RCC 7860 (cell line): Measurements from ENCODE around the gene NFKBIE.

Source experiments
- DNase-seq: peaks from one replicate; pipeline ENCODE4 v3.0.0-alpha.2; 2015; ENCODE audit warnings: low spot score
- FAIRE-seq: peaks from 2 replicates; lab custom pipeline; 2012; peaks lifted over from hg19 to GRCh38; lab: Jason Lieb, UNC

The NFKBIE gene

DNA sequence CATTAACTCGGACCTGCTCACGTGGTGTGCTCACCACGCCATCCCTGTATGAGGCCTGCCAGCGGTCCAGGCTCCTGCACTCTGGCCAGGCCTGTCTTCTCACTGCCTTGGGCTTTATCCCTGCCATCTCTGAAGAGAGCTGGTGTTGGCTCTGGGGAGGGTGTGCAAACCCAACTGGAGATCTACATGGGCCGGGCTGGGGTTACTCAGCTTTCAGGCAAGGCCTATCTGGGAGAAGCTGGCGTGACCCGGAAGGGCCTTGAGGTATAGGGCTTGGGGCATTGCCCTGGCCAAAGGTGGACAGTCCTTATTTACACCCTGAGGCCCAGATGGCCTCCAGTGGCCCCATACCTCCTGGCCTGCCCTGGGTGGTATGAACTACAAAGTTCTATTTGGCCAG is 36.9 kb downstream of the NFKBIE start:
- DNase-seq (no peak), FAIRE-seq (no peak)

DNA sequence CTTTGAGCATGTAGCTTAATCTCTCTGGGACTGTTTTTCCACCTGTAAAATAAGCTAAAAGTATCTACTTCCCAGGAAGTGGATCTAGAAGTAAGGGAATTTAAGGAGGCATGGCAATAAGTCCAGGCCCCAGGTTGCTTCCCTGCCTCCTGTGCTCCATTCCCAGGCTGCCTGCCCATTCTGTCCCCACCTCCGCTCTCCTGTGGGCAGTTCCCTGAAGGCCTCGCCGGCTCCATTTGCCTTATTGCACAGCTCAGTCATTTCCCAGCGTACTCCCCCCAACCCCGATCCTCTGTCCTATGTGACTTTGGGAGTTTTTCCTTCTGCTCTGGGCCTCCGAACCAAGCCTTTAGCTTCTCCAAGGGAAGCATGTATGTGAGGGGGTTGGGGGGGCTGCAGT is 37.3 kb downstream of the NFKBIE start:
- FAIRE-seq = no peak
- no peak for DNase-seq

DNA sequence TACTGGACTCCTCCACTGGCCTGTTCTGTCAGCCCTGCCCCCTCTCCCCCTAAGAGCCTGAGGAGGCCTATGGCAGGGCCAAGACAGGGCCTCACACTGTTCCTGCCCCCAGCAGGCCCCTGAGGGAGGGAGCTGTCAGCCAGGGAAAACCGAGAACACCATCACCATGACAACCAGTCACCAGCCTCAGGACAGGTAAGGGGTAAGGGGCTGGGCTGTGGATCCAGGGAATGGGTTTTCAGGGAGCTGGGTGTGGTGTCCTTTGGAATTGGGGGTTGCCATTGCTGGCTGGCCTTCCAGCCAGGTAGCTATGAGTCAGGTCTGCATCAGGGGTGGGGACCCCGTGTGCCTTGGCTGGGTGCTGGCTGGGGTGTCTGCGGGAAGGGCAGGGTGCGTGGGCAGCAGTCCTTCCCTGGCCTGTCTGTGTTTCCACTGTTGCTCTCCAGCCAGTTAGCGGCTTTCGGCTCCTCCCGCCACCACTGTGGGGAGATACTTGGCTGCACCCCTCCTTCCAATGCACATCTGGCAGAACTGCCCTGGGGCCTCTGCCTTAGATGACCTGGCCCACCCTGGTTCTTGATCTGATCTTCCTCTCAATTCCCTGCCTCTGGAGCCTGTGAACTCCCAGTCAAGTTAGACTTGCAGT is 38.1 kb downstream of the NFKBIE start:
- DNase-seq (no peak), FAIRE-seq (no peak)

DNA sequence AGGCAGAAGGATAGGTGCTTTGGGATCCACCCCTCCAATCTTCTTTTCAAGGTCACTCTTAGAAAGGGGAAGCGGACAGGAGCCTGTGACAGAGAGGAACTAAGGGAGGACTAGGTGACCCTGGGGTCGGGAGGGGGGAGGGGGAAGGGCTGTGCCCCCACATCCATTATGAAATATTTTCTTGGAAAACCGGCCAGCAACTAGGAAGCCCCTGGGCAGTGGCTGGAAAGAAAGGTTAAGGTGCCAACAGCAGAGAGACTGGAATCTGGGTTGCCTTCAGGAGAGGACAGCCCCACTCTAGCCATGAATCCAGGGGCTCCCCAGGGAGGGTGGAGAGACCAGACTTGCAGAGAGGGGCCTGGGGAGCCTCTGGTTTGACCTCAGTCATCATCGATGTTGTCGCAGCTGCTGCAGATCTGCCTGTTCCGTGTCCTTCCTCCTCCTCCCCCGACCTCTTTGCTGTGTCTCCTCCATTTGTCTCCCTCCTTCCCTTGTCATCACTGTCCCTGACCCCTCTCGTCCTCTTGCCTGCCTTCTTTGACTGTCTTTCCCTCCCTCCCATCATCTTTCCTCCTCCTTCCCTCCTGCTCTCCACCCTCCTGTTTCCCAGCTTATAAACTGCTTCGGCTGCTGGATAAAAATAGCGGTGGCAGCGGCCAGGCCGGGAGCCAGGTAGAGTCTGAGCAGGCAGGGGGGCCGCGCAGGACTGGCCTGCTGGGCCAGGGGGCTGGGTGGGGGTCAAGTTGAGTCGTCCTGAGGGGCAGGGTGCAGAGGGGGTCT is 38.8 kb downstream of the NFKBIE start:
- DNase-seq (no peak), FAIRE-seq (no peak)

DNA sequence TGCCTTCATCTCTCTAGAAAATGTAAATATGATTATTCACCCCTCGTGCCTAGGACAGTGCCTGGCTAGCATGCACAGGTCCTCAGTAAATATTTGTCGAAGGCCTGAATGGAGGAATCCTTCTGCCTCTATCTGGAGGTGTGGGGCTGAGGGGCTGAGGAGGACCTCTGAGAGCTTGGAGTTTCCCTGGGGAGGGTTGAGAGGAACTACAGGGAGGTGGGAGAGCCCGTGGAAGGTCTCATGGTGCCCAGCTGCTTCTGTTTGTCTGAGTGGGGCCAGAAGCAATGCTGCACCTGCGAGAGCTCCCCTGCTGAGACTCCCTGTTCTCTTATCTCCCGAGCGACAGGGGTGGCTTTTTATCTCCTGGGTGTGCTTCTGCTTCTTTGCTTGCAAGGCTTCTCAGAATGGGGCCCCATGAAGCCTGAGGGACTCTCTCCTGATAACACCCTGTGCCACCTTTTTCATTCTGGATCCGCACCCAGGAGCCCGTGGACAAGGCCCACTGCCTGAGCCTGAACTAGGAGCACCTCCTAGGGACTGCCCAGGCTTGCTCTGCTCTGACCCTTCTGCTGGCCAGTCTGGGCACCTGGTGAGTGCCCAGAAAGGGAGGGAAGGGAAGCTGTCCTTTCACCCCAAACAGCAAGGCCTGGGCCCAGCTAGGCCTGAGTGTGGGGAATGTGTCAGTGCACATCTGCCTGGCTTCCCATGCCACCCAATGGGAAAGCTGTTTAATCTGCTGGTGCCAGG is 39.6 kb downstream of the NFKBIE start:
- FAIRE-seq = no peak
- no peak for DNase-seq

DNA sequence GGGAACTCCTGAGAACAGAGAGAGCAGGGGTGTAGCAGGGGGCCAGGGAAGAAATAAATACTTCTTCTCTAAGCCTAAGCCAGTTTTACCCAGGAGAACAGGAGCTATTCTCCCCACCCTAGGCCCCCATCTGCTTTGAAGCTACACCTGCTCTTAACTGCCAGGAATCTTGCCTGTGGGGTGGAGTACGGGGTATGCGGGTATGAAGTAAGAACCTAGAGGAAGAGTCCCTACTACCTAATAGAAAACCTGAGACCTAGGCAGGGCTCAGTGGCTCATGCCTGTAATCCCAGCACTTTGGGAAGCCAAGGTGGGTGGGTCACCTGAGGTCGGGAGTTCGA is 40.4 kb downstream of the NFKBIE start:
- no peak for DNase-seq

DNA sequence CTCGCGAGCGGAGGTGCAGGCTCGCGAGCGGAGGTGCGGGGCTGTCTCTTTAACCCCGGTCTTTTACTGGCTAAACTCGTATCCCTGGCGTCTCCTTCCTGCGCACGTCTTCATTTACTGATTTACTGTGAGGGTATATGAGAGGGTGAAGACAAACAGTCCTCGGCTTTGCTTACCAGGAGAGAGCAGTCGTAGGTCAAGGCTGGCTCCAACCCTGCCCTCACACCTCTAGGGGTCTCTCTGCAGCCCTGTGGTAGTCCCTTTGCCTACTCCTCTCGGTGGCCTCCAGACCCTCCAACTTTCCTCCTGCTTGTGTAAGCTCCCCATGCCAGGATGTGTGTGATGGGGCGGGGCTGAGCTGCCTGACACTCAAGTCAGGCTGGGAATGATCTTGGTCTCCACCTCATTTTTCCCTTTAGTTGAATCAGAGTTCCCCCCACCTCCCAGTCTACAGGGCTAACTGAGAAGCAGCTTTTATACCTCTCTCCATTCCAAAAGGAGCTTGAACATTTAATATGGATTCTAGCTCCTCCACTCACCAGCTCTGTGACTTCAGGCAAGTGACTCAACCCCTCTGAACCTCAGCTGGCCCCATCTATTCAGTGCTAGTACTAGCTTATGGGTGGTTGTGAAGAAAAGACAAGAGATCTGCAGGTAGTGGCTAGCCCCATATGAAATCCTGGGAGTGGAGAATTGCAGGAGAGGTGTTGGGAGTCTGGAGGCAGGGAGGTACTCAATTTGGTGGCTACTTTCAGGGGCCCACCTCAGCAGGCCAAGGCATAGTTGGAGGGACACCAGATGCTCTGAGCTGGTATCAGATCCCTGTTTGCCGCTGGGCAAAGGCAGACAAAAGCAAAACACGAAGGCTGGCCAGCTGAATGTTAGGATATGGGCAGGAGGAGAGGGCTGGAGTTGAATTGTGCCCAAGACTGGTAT is 41.1 kb downstream of the NFKBIE start:
- FAIRE-seq (no peak), DNase-seq (no peak)

More for the DNA sequence above, 40.4 kb downstream of the NFKBIE start:
- no peak for FAIRE-seq

DNA sequence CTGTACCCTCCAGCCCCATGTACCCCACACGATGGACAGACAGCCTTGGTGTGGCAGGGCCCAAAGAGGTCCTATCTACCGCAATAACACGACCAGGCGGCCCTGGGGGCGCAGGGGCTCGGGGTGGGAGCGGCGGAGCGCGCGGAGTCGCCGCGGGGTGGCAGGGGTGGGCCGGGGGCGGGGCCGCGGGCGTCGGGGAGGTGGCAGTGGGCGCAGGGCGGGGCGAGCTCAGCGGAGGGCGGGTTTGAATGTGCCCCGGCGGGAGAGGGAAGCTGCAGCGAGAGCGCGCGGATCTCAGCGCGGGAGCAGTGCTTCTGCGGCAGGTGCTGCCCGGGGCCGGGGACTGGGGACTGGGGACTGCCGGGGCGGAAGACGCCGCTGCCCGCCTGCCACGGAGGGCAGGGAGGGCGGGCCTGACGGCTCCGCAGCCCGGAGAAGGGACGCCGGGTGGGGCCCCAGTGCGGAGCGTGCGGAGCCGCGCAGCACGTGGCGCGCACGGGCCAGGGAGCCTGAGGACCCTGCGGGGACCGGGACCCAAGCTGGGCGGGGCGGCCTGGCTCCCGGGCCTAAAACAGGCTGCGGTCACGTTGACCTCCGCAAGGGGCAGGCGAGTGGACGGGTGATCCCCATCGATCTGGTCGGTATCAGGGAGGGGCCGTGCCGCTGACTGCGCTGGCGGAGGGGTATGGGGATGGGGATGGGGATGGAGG is 41.9 kb downstream of the NFKBIE start, which contains the start of gene SLC29A1:
Gene SLC29A1, plus strand, starts transcription at position 277 of the 710 bp plus-strand sequence. CDS start 3,719 bp downstream, outside the sequence.
- FAIRE-seq = no peak
- peak; percentile 26 for DNase-seq

DNA sequence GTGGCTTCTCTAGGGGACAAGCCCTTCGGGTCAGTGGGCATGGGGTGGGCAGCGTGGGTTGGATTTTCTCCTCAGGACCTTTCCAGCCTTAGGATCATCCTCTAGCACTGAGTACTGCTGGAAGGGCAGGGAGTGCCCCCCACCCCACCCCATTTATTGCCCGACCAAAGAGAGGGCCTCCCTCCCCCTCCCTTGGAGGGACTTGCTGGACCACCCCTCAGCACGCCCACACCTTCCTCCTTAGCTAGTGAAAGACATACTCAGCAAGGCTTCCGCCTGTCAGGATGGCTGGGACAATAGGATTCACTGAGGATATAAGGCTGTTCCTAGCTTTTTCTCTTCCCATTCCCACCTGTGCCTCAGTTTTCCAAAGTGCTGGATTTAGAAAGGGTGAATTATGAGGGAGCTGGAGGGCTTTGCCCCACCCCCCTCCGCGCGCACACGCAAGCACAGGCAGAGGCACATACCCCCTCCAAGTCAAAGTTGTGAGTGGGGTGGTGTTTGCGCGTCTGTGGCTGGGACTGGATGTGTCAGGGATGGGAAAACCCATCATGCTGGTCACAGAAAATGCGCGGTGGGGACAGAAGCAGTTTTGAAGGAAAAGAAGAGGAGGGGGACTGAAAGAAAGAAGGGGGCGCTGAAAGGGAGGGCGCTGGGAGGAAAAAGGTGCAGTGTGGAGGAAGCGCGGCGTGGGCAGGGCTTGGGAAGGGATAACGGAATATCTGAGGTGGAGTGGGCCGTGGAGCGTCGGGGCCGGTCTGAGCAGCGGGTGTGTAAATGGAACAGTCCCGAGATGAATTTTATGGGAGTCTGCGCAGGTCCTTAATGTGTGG is 42.6 kb downstream of the NFKBIE start:
- no peak for FAIRE-seq

DNA sequence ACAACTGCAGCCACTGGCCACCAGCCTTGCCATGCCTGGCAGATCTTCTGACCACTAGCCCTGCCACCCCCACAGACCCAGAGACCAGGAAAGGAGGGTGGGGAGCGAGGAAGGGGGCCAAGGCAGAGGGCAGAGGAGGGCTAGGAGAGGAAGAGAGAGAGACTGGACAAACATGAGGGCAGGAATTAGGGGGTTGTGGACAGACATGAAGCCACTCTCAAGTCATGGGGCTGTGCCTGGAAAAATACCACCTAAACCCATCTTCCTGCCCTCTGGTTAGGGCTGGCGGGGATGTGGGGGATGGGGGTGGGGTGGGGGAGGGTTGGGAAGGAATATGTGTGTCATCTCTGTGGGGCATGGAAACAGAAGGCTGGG is 43.4 kb downstream of the NFKBIE start:
- no peak for FAIRE-seq
- no peak for DNase-seq

More for the DNA sequence above, 42.6 kb downstream of the NFKBIE start:
- no peak for DNase-seq

DNA sequence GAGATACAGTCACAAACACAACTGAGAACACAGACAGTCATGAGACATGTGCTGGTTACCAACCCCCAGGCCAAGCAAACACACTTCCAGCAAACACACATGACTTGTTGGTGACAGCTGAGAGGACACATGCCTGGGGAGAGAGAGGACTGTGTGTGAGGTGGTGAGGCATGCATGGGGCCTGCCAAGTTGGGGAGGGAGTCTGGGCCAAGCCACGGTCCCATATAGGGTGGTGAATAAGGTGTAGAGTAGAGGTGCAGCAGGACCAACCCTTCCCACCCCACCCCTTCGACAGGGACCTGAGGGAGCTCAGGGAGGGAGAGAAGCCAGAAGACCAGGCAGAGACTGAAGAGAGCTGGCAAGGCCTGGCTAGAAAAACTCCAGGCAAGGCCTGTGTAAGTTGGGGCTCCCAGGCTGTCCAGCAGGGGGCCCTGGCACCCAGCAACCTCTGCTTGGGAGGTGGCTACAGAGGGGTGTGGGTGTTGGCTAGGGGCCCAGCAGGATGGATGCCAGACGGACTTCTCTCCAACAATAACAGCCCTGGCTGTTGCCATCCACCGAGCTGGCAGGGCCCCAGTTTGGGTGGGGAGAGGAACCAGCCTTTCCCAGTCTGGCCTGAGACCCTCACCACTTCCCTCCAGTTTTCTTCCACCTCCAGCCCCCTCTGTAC is 43.9 kb downstream of the NFKBIE start:
- no peak for FAIRE-seq
- DNase-seq = peak; percentile 63

DNA sequence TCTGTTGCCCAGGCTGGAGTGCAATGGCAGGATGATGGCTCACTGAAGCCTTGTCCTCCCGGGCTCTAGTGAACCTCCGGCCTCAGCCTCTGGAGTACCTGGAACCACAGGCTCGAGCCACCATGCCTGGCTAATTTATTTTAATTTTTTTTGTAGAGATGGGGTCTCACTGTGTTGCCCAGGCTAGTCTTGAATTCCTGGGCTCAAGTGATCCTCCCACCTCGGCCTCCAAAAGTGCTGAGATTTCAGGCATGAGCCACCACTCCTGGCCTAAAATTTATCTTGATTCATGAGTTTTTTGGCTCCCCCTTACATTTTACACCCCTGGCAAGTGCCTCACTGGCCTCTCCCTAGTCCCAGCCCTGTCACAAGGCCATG is 44.4 kb downstream of the NFKBIE start:
- no peak for FAIRE-seq
- DNase-seq = no peak

DNA sequence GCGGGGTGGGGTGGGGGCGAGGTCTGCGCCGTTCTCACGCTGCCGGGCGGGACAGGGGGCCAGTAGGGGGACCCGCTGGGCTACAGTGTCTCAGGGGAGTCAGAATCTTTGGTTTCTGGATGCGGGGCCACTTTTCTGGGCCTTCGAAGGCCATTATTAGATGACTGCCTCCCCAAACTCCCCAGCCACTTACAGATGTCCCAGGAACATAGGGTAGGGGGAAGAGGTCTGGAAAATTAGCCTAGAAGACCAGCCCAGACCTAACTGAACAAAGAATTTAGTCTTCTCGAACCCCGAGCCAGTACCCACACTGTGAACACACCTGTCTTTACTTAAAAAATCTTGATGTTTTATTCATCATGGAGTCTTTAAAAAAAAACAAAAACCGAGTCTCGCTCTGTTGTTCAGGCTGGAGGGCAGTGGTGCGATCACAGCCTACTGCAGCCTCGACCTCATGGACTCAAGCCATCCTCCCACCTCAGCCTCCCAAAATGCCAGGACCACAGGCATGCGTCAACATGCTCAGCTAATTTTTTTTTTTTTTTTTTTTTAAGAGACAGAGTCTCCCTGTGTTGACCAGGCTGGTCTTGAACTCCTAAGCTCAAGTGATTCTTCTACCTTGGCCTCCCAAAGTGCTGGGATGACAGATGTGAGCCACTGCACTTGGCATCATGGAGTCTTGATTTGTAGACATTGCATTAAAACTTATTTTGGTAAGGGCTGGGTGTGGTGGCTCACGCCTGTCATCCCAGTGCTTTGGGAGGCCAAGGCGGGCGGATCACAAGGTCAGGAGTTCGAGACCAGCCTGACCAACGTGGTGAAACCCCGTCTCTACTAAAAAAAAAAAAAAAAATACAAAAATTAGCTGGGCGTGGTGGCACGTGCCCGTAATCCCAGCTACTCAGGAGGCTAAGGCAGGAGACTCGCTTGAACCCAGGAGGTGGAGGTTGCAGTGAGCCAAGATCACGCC is 45.3 kb downstream of the NFKBIE start:
- FAIRE-seq = no peak
- no peak for DNase-seq

DNA sequence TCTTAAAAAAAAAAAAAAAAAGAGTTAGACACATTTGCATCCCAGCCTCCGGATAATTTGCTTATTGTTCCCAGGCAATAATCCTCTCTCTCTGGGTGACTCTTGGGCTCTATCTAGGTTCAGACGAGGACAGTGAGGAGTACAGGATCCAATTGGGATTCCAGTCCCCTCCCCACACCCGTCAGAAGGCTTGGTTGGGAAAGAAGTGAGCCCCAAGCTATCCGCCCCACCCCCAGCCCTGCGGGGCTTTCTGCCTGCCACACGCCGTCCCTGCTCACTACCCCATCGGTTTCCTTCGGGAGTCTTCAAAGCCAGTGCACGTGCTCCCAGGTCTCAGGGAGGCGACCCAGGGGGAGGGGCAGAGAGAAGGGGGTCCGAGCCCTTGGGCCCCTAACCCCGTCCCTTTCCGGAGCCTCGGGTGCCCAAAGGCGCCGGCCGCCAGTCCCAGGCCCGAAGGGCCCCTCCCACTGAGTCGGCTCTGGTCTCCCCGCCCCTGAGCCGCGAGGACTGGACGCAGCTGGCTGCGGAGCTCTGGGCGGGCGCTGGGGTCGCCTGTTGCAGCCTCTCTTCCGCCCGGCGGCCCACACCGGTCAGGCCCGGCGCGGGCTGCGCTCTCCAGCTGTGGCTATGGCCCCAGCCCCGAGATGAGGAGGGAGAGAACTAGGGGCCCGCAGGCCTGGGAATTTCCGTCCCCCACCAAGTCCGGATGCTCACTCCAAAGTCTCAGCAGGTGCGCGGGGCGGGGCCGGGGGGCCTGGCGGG is 46.1 kb downstream of the NFKBIE start:
- FAIRE-seq (no peak), DNase-seq (no peak)

DNA sequence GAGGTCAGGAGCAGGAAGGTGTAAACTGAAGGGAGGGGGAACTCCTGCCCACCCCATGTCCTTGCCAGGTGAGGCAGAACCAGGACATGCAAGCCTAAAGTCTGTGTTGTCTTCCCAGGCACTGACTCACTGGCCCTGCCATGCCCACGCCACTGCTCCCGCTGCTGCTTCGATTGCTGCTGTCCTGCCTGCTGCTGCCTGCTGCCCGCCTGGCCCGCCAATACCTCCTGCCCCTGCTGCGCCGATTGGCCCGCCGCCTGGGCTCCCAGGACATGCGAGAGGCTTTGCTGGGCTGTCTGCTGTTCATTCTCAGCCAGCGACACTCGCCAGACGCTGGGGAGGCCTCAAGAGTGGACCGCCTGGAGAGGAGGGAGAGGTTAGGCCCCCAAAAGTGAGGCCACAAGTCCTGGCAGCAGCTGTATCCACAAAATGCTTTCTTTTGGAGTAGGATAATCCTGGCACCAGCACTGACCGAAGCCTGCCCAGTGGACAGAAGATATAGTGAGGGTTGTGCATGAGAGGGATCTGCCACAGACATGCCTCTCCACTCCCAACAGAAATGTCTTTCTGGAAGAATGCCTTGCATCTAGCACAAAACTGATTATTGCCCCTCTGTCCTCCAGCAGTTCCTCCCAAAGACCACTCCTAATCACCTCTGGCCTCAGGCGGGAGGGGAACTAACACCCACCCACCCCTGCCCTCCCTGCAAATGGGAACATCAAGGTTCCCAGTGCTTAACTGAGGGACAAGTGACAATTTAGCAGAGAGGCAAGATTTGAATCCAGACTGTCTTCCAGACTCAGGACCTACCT is 47.8 kb downstream of the NFKBIE start:
- no peak for DNase-seq
- FAIRE-seq = no peak
